Subcutaneous adipose tissue (tissue), 4 donors: ENCODE data around the gene SLC30A7. TPM values are rescaled to one million over a fixed set of nuclear protein-coding genes. Genes with fewer than 3 reads are reported as not detected.

Source experiments
- total RNA-seq, 4 donors: library from RNA; depleted of rRNA; stranded (reverse); fragments of >200 nt; gene quantifications; one replicate each; pipeline ENCODE4 v1.1.0, GENCODE V29; 2016
- TF ChIP-seq, protein P1 (sequence below): fragments of 450-650 bp; IDR thresholded peaks from one replicate; pipeline ENCODE4 v1.5.1; 2016; ENCODE audit warnings: low read depth, mild to moderate bottlenecking, control low read depth, antibody characterized with exemption, moderate library complexity

SLC30A7 gene
- total RNA-seq, 4 donors from 2014 or later = 19.4 to 27.6 (median 26.4) TPM

DNA sequence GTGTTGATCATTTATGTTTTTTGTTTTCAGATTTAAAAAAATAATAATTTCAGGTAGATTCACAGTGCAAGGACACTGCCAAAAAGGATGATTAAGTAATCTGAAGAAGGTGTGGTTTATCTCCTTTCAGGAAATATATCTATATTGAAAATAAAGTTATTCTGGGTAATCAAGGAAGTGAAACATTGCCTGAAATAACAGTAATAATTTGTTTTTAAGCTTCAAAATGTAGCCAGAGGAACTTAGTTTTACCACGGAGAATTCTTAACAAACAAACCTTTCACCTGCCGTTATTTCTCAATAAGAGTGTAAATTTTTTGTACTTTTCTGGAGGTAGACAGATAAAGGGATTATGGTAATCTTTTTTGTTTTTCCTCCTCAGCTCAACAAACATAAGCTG lies 132.6 kb downstream of the SLC30A7 start:
- TF ChIP-seq, protein P1, sequence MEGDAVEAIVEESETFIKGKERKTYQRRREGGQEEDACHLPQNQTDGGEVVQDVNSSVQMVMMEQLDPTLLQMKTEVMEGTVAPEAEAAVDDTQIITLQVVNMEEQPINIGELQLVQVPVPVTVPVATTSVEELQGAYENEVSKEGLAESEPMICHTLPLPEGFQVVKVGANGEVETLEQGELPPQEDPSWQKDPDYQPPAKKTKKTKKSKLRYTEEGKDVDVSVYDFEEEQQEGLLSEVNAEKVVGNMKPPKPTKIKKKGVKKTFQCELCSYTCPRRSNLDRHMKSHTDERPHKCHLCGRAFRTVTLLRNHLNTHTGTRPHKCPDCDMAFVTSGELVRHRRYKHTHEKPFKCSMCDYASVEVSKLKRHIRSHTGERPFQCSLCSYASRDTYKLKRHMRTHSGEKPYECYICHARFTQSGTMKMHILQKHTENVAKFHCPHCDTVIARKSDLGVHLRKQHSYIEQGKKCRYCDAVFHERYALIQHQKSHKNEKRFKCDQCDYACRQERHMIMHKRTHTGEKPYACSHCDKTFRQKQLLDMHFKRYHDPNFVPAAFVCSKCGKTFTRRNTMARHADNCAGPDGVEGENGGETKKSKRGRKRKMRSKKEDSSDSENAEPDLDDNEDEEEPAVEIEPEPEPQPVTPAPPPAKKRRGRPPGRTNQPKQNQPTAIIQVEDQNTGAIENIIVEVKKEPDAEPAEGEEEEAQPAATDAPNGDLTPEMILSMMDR = no peak

DNA sequence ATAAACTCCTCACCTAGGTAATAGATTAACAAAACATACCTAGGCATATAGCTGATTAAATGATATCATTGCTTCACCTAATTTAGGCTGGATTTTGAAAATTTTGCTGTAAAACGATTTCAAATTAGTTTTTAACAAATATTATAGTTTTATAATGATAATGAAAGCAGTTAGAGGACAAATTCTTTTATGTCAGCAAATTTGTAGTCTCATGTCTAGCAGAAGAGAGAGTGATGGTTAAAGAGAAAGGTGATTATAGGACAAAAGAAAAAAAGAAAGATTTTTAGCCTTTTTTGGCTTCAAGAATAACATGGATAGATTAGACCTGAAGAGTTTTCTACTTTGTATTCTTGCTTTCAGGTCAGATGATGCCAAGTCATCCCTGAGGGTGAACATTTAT lies 133.3 kb downstream of the SLC30A7 start:
- TF ChIP-seq, protein P1 = no peak

DNA sequence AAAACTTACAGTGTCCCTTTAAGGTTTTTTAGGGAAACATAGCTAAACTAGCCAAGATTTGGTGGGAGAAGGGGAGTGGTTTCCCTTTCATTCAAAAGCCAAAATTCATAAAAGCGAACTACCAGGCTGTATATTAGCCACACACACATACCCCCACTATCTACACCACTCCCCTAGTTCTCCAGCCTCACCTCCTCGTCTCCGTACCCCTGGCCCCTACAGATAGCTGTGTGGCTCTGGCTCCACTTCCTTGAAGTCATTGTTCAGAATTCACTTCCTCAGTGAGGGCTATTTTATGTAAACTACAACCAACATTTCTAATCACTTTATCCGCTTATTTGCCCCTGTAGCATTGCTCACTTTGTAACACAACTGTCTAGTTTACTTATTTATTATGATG lies 135.0 kb downstream of the SLC30A7 start:
- TF ChIP-seq, protein P1 = no peak

Other genes starting within 250 kb of the SLC30A7 start
- 10 to 100 TPM in 3 of 4 donors, 1 to 10 TPM in 1; 8.8 to 25.3 (median 24.2) TPM for gene VCAM1, start 176.3 kb upstream of the SLC30A7 start, total RNA-seq
- gene EXTL2, start 1.2 kb upstream of the SLC30A7 start, total RNA-seq = 10 to 100 TPM; 10.2 to 16.0 (median 12.6) TPM
- gene DPH5, start 129.7 kb downstream of the SLC30A7 start, total RNA-seq = 10 to 100 TPM; 10.7 to 20.2 (median 16.2) TPM